Fibroblast of pulmonary artery (primary cell): ENCODE data around the gene TLR2.

Source experiments
- DNase-seq: peaks from one replicate; pipeline ENCODE4 v3.0.0-alpha.2; 2010; ENCODE audit warnings: low read depth
- H3K4me3 ChIP-seq: replicated peaks from 2 replicates; pipeline ENCODE4 v1.5.1; 2011; ENCODE audit warnings: low read depth, mild to moderate bottlenecking, control low read depth, low read length, moderate library complexity
- CTCF ChIP-seq: IDR thresholded peaks from 2 replicates; pipeline ENCODE4 v1.5.1; 2011; ENCODE audit warnings: mild to moderate bottlenecking, control low read depth, low read length, inconsistent platforms; ENCODE audit errors: missing control alignments

TLR2 gene

GRCh38 chr4:153710681-153711080 is 26.6 kb downstream of the TLR2 start:
- no peak for DNase-seq
- TF ChIP-seq CTCF = no peak
- no peak overlapping the region for H3K4me3 ChIP-seq

GRCh38 chr4:153713866-153714646 is 30.0 kb downstream of the TLR2 start:
- DNase-seq = peak; percentile 7
- TF ChIP-seq CTCF = no peak
- no peak overlapping the region for H3K4me3 ChIP-seq

- DNase-seq = no peak
- H3K4me3 ChIP-seq = no peak overlapping the region
- no peak for TF ChIP-seq CTCF
These were observed 38.0 kb downstream of the TLR2 start for GRCh38 chr4:153722036-153722435.

GRCh38 chr4:153724606-153725005 is 40.5 kb downstream of the TLR2 start:
- no peak overlapping the region for H3K4me3 ChIP-seq
- DNase-seq = no peak
- no peak for TF ChIP-seq CTCF

- DNase-seq = no peak
These were observed 41.2 kb downstream of the TLR2 start for GRCh38 chr4:153725136-153725830.

GRCh38 chr4:153725831-153726154 is 41.7 kb downstream of the TLR2 start:
- no peak overlapping the region for H3K4me3 ChIP-seq
- DNase-seq = no peak
- TF ChIP-seq CTCF = no peak

More at GRCh38 chr4:153725136-153725830, 41.2 kb downstream of the TLR2 start:
- H3K4me3 ChIP-seq = no peak overlapping the region
- no peak for TF ChIP-seq CTCF

- H3K4me3 ChIP-seq = no peak overlapping the region
- no peak for DNase-seq
- TF ChIP-seq CTCF = no peak
These were observed 44.1 kb downstream of the TLR2 start for GRCh38 chr4:153728151-153728550.
